ENCODE results near the gene LRMDA. TPM values are rescaled to one million over a fixed set of nuclear protein-coding genes. Genes with fewer than 3 reads are reported as not detected.

Gene LRMDA
- total and polyA plus RNA-seq, 7 donors: 2.8 to 22.2 (median 9.0) TPM

- TF ChIP-seq POLR2A (IDR thresholded peaks at IDR 0.05) (no peak), CTCF (IDR thresholded peaks at IDR 0.05) (no peak), EP300 (IDR thresholded peaks at IDR 0.05) (no peak), POLR2AphosphoS5 (IDR thresholded peaks at IDR 0.05) (no peak)
- Histone ChIP-seq H3K4me1 (no peaks in the 10 kb centered on the region), H3K9me3 (peaks cover 0 to 2% (median 0%) of the 10 kb centered on the region in 4 donors), H3K4me3 (no peak overlapping the region), H3K27me3 (no peaks in the 10 kb centered on the region), H3K27ac (no peak overlapping the region), H3K36me3 (no peaks in the 10 kb centered on the region)
- intact Hi-C loops (cut with DNase I): no loop called here
- 89 to 93% methylated on average over 5 of the region's 5 CpGs for WGBS, 2 donors
- no peak for DNase-seq
Measured at GRCh38 chr10:75940742-75941141, 509.3 kb downstream of the LRMDA start.

GRCh38 chr10:75941223-75941801 is 509.9 kb downstream of the LRMDA start:
- no peaks in the 10 kb centered on the region for H3K36me3 ChIP-seq
- intact Hi-C loops (cut with DNase I): no loop called here
- no peaks in the 10 kb centered on the region for H3K4me1 ChIP-seq
- no peak for DNase-seq
- H3K4me3 ChIP-seq: no peak overlapping the region
- H3K27me3 ChIP-seq: no peaks in the 10 kb centered on the region
- H3K27ac ChIP-seq: no peak overlapping the region
- peaks cover 0 to 2% (median 0%) of the 10 kb centered on the region in 4 donors for H3K9me3 ChIP-seq
- TF ChIP-seq CTCF (IDR thresholded peaks at IDR 0.05) (no peak), POLR2AphosphoS5 (IDR thresholded peaks at IDR 0.05) (no peak), POLR2A (IDR thresholded peaks at IDR 0.05) (no peak), EP300 (IDR thresholded peaks at IDR 0.05) (no peak)
- WGBS, 2 donors: 31 to 61% methylated on average over 9 of the region's 9 CpGs

GRCh38 chr10:75944061-75944460 is 512.6 kb downstream of the LRMDA start:
- peaks cover 0 to 2% (median 0%) of the 10 kb centered on the region in 4 donors for H3K9me3 ChIP-seq
- H3K4me1 ChIP-seq: no peaks in the 10 kb centered on the region
- TF ChIP-seq POLR2A (IDR thresholded peaks at IDR 0.05) (no peak), EP300 (IDR thresholded peaks at IDR 0.05) (no peak), CTCF (IDR thresholded peaks at IDR 0.05) (no peak), POLR2AphosphoS5 (IDR thresholded peaks at IDR 0.05) (no peak)
- no peak overlapping the region for H3K4me3 ChIP-seq
- H3K27ac ChIP-seq: no peak overlapping the region
- no peaks in the 10 kb centered on the region for H3K27me3 ChIP-seq
- 88 to 89% methylated on average over 2 of the region's 2 CpGs for WGBS, 2 donors
- no peak for DNase-seq
- H3K36me3 ChIP-seq: no peaks in the 10 kb centered on the region
- intact Hi-C loops (cut with DNase I): no loop called here

- Histone ChIP-seq H3K27me3 (no peaks in the 10 kb centered on the region), H3K4me1 (no peaks in the 10 kb centered on the region), H3K27ac (no peak overlapping the region), H3K9me3 (peaks cover 0 to 2% (median 0%) of the 10 kb centered on the region in 4 donors), H3K36me3 (no peaks in the 10 kb centered on the region), H3K4me3 (no peak overlapping the region)
- 94 to 97% methylated on average over 3 of the region's 3 CpGs for WGBS, 2 donors
- TF ChIP-seq CTCF (IDR thresholded peaks at IDR 0.05) (no peak), POLR2AphosphoS5 (IDR thresholded peaks at IDR 0.05) (no peak), EP300 (IDR thresholded peaks at IDR 0.05) (no peak), POLR2A (IDR thresholded peaks at IDR 0.05) (no peak)
- intact Hi-C loops (cut with DNase I): no loop called here
- DNase-seq: no peak
Measured at GRCh38 chr10:75948583-75948982, 517.2 kb downstream of the LRMDA start.

- Histone ChIP-seq H3K9me3 (no peaks in the 10 kb centered on the region), H3K36me3 (no peaks in the 10 kb centered on the region), H3K4me1 (no peaks in the 10 kb centered on the region), H3K27me3 (no peaks in the 10 kb centered on the region), H3K27ac (no peak overlapping the region), H3K4me3 (no peak overlapping the region)
- TF ChIP-seq POLR2A (IDR thresholded peaks at IDR 0.05) (no peak), CTCF (IDR thresholded peaks at IDR 0.05) (no peak), EP300 (IDR thresholded peaks at IDR 0.05) (no peak), POLR2AphosphoS5 (IDR thresholded peaks at IDR 0.05) (no peak)
- WGBS, 2 donors: 79 to 87% methylated on average over 2 of the region's 2 CpGs
- no peak for DNase-seq
- intact Hi-C loops (cut with DNase I): no loop called here
Measured at GRCh38 chr10:75950307-75950706, 518.9 kb downstream of the LRMDA start.

All from sigmoid colon (tissue), 7 donors.